GM23338 (cell line): ENCODE data around the gene ACAD8. TPM values are rescaled to one million over a fixed set of nuclear protein-coding genes. Genes with fewer than 3 reads are reported as not detected.

ENCODE experiments used
- ATAC-seq: fragments of 200-7000 bp; cut with Tn5 transposase; 3 replicates; pipeline ENCODE4 v1.9.1; 2020
- DNase-seq: peaks from one replicate; pipeline ENCODE4 v3.0.0-alpha.2; 2015; ENCODE audit warnings: low spot score
- H2AFZ ChIP-seq: fragments of 200-600 bp; sonication (generic); 2 replicates; pipeline ENCODE4 v1.8.0; 2016; ENCODE audit warnings: antibody characterized with exemption, mild to moderate bottlenecking, moderate library complexity
- H3F3A ChIP-seq: fragments of 200-600 bp; sonication (generic); replicated peaks from 2 replicates; pipeline ENCODE4 v1.8.0; 2017; ENCODE audit warnings: antibody characterized with exemption, mixed run types, low read depth
- H3K27ac ChIP-seq: fragments of 200-600 bp; sonication (generic); 2 replicates; pipeline ENCODE4 v1.6.1; 2016; ENCODE audit warnings: low read depth
- H3K27me3 ChIP-seq: fragments of 200-600 bp; sonication (generic); 2 replicates; pipeline ENCODE4 v1.8.0; 2016; ENCODE audit warnings: mild to moderate bottlenecking, mixed run types, moderate library complexity; ENCODE audit not compliant: insufficient read depth
- H3K36me3 ChIP-seq: fragments of 200-600 bp; sonication (generic); 2 replicates; pipeline ENCODE4 v1.8.0; 2016; ENCODE audit warnings: mild to moderate bottlenecking; ENCODE audit not compliant: insufficient read depth
- H3K4me1 ChIP-seq: fragments of 200-600 bp; sonication (generic); 2 replicates; pipeline ENCODE4 v1.8.0; 2016; ENCODE audit warnings: mild to moderate bottlenecking, moderate library complexity; ENCODE audit not compliant: insufficient read depth
- H3K4me2 ChIP-seq: fragments of 200-600 bp; sonication (generic); 2 replicates; pipeline ENCODE4 v1.7.1; 2017; ENCODE audit warnings: mixed run types
- H3K4me3 ChIP-seq: fragments of 200-600 bp; sonication (generic); 2 replicates; pipeline ENCODE4 v1.6.1; 2016; ENCODE audit warnings: mixed run types
- H3K79me2 ChIP-seq: fragments of 200-600 bp; sonication (generic); replicated peaks from 2 replicates; pipeline ENCODE4 v1.8.0; 2017; ENCODE audit warnings: mild to moderate bottlenecking; ENCODE audit not compliant: insufficient read depth
- H3K9me2 ChIP-seq: fragments of 200-600 bp; sonication (generic); 2 replicates; pipeline ENCODE4 v1.8.0; 2017; ENCODE audit not compliant: insufficient read depth
- H4K20me1 ChIP-seq: fragments of 200-600 bp; sonication (generic); replicated peaks from 2 replicates; pipeline ENCODE4 v1.8.0; 2017; ENCODE audit warnings: mild to moderate bottlenecking; ENCODE audit not compliant: insufficient read depth
- H3K27ac Mint-ChIP-seq: 2 replicates; pipeline ENCODE4 v1.8.0; 2020; ENCODE audit warnings: inconsistent platforms, mild to moderate bottlenecking, moderate library complexity, mixed read lengths
- H3K27me3 Mint-ChIP-seq: 3 replicates; pipeline ENCODE4 v1.8.0; 2022; ENCODE audit warnings: low read depth, mild to moderate bottlenecking, moderate library complexity, mixed read lengths, inconsistent platforms; ENCODE audit not compliant: insufficient read depth, poor library complexity
- H3K36me3 Mint-ChIP-seq: 3 replicates; pipeline ENCODE4 v1.8.0; 2021; ENCODE audit warnings: low read depth, mild to moderate bottlenecking, inconsistent platforms, moderate library complexity, mixed read lengths
- H3K4me1 Mint-ChIP-seq: 3 replicates; pipeline ENCODE4 v1.8.0; 2020; ENCODE audit warnings: mild to moderate bottlenecking, inconsistent platforms, mixed read lengths
- H3K4me3 Mint-ChIP-seq: 3 replicates; pipeline ENCODE4 v1.8.0; 2021; ENCODE audit warnings: moderate library complexity, mild to moderate bottlenecking, inconsistent platforms, mixed read lengths
- H3K9me3 Mint-ChIP-seq: 3 replicates; pipeline ENCODE4 v1.8.0; 2020; ENCODE audit warnings: moderate library complexity, mild to moderate bottlenecking, inconsistent platforms, mixed read lengths
- ETS1 ChIP-seq: IDR thresholded peaks from 2 replicates; pipeline ENCODE4 v1.6.1; 2016; ENCODE audit warnings: antibody characterized with exemption
- EZH2 ChIP-seq: fragments of 200-600 bp; sonication (generic); IDR thresholded peaks from one replicate; pipeline ENCODE4 v1.8.0; 2017; ENCODE audit warnings: antibody characterized with exemption, mild to moderate bottlenecking, low read depth; ENCODE audit not compliant: unreplicated experiment
- EZH2phosphoT487 ChIP-seq: fragments of 200-600 bp; sonication (generic); IDR thresholded peaks from one replicate; pipeline ENCODE4 v1.8.1; 2018; ENCODE audit warnings: antibody characterized with exemption; ENCODE audit not compliant: unreplicated experiment
- NANOG ChIP-seq: IDR thresholded peaks from 2 replicates; pipeline ENCODE4 v1.6.1; 2016; ENCODE audit warnings: antibody characterized with exemption, borderline replicate concordance
- POLR2AphosphoS5 ChIP-seq: IDR thresholded peaks from 2 replicates; pipeline ENCODE4 v1.6.1; 2016; ENCODE audit warnings: antibody characterized with exemption, low read depth
- ZNF114 ChIP-seq: fragments of 250-450 bp; sonication (Bioruptor Pico); IDR thresholded peaks from 2 replicates; pipeline ENCODE4 v1.5.0; 2020; ENCODE audit warnings: mild to moderate bottlenecking, moderate library complexity
- ZNF462 ChIP-seq: fragments of 250-450 bp; sonication (Bioruptor Pico); IDR thresholded peaks from 2 replicates; pipeline ENCODE4 v1.5.0; 2020; ENCODE audit warnings: mild to moderate bottlenecking, moderate library complexity
- polyA plus RNA-seq: library from polyadenylated mRNA; unstranded; fragments of >200 nt; fragmentation: Nextera tagmentation; extraction: Ambion mirVana; gene quantifications from 2 replicates; pipeline ENCODE4 v1.2.1, GENCODE V29; 2016
- total RNA-seq: library from RNA; depleted of rRNA; stranded (reverse); fragments of >200 nt; shearing (Covaris generic); gene quantifications from 2 replicates; pipeline ENCODE4 v1.2.3, GENCODE V29; 2014

ACAD8 gene
- total and polyA plus RNA-seq, 2 experiments from 2014 or later: 43.2 to 65.4 TPM

- TF ChIP-seq ZNF462 (CRISPR knock-in tag): no peak
Observed at GRCh38 chr11:134277183-134278001, 24.0 kb downstream of the ACAD8 start (continued).

GRCh38 chr11:134278356-134278755 is 25.0 kb downstream of the ACAD8 start:
- no peaks in the 10 kb centered on the region; the same call in 1 of the 2 replicates for H3F3A ChIP-seq
- peaks cover 23% of the 10 kb centered on the region for H3K4me1 ChIP-seq
- H2AFZ ChIP-seq: no peak overlapping the region
- no peaks in the 10 kb centered on the region for H3K27me3 ChIP-seq
- peaks cover 50% of the 10 kb centered on the region for H3K79me2 ChIP-seq
- H3K27ac ChIP-seq: no peak overlapping the region
- peaks cover 26% of the 10 kb centered on the region for H3K4me1 Mint-ChIP-seq
- no peaks in the 10 kb centered on the region for H3K9me2 ChIP-seq
- no peaks in the 10 kb centered on the region for H4K20me1 ChIP-seq
- peak overlapping the region; percentile 38; the same call in 1 of the 3 replicates for H3K4me3 Mint-ChIP-seq
- no peak overlapping the region; the same call in 1 of the 2 replicates for H3K4me3 ChIP-seq
- H3K27me3 Mint-ChIP-seq: peaks cover 13% of the 10 kb centered on the region
- ATAC-seq (no peak), DNase-seq (no peak)
- H3K36me3 Mint-ChIP-seq: peaks cover 52% of the 10 kb centered on the region
- 0 out of 2 replicates have a peak, but pooled peaks cover 7% of the 10 kb centered on the region for H3K36me3 ChIP-seq
- H3K27ac Mint-ChIP-seq: no peak overlapping the region
- H3K4me2 ChIP-seq: peak overlapping the region; percentile 93; the same call in 1 of the 2 replicates
- peaks cover 4% of the 10 kb centered on the region; the same call in 1 of the 3 replicates for H3K9me3 Mint-ChIP-seq
- TF ChIP-seq EZH2phosphoT487: no peak
- no peak for TF ChIP-seq ETS1
- no peak for TF ChIP-seq ZNF114
- no peak for TF ChIP-seq POLR2AphosphoS5
- no peak for TF ChIP-seq EZH2
- TF ChIP-seq ZNF462 (CRISPR knock-in tag): no peak
- no peak for TF ChIP-seq NANOG
